GM19397 (cell line): ENCODE data around the gene SKI.

Experiments used
- ATAC-seq: cut with Tn5 transposase; IDR thresholded peaks from one replicate; pipeline ENCODE4 v1.9.1; 2021; ENCODE audit warnings: mild to moderate bottlenecking, moderate library complexity; ENCODE audit not compliant: unreplicated experiment

The SKI gene

DNA sequence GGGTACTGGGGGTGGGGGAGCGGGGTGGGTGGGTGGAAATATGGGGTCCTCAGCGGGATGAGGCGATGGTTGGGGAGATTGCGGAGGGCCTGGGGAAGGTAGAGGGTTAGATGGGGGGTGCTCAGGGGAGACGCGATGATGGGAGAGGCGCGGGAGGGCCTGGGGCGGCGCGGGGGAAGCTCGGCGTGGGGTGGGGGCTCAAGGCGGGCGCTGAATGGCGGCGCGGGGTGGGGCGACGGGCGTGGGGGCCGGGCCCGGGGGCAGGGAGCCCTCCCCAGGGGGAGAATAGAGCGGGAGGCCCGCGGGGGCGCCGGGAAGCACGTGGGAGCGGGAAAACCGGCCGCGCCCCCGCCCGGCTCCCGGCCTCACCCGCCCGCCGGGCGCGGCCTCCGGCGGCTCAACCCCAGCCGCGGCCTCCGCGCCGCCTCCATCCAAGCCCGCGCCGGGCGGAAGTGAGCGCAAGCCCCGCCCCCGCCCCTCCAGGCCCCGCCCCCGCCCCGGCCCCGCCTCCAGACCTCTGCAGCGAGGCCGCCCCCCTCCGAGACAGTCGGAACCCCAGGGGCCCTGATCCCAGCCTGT lies 33.7 kb upstream of the SKI start, which contains the start of gene FAAP20:
Gene FAAP20 (minus strand): TSS at position 454 of the 579 bp plus-strand sequence. CDS start 23 bp downstream, at position 431.
- peak; percentile 50 for ATAC-seq

- ATAC-seq, result peak; percentile 49
Measured at GRCh38 chr1:2194898-2195673, 33.0 kb upstream of the SKI start.

GRCh38 chr1:2195785-2196184 lies 32.3 kb upstream of the SKI start:
- no peak for ATAC-seq

GRCh38 chr1:2196901-2197638 lies 31.0 kb upstream of the SKI start:
- ATAC-seq, result no peak

- ATAC-seq, result no peak
Measured at GRCh38 chr1:2197707-2198165, 30.4 kb upstream of the SKI start.

- no peak for ATAC-seq
Measured at GRCh38 chr1:2198571-2198970, 29.5 kb upstream of the SKI start.

GRCh38 chr1:2199042-2199810 lies 28.9 kb upstream of the SKI start:
- no peak for ATAC-seq

DNA sequence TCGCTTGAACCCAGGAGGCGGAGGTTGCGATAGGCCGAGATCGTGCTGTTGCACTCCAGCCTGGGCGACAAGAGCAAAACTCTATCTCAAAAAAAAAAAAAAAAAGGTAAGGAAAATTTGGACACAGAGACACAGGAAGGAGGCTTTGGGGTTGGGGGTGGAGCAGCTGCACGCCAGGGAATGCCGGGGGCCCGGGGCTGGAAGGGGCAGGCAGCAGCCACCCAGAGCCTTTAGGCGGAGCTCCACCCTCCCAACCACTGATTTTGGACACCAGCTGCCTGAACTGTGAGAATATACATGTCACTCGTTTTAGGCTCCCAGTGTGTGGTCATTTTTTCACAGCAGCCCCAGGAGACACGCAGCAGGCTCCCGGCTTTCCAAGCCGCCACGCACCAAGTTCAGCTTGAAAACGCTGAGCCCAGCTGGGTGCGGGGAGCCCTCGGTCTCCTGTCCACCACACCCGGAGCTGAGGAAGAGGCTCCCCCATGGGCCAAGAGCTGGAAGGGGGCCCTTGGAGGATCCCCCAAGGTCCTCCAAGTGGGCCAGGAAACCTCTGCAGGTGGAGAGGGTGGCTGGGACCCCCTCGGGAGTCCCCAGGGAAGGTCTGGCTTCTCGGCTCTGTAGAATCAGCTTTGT lies 27.7 kb upstream of the SKI start:
- no peak for ATAC-seq

DNA sequence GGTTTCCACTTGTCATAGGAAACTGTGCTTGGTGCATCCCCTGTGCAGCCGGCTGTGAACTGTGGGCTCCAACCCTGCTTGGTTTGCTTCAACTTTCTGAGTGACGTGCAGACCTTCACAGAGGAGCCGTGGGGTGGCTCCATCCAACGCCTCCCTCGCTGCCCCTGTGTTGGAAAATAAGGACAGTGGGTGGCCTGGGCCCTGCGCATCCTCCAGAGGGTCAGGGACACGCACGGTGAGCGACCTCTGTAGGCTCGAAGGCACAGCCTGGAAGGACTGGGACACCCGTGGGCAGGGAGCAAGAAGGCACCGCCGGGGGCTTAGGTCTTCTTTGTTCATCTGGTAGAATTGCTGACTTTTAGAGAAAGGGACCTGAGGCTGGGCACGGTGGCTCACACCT lies 27.1 kb upstream of the SKI start:
- no peak for ATAC-seq

DNA sequence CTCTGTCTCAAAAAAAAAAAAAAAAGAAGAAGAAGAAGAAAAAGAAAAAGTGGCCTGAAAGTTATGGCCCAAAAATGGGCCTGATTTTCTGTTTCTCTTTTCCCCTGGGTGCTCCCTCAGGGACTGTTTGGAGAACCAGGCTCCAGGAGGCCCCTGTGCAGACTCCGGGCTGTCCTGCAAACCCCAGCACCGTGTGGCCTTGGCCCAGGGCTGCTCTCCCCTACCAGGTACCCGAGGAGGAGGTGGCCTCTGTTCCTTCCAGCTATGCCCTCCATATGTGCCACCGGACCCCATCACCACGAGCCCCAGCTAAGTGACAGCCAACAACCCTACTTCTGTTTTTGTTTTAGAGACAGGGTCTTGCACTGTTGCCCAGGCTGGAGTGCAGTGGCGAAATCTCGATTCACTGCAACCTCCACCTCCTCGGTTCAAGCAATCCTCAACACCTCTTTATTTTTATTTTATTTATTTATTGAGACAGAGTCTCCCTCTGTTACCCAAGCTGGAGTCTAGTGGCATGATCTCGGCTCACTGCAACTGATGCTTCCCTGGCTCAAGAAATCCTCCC lies 26.0 kb upstream of the SKI start:
- no peak for ATAC-seq

DNA sequence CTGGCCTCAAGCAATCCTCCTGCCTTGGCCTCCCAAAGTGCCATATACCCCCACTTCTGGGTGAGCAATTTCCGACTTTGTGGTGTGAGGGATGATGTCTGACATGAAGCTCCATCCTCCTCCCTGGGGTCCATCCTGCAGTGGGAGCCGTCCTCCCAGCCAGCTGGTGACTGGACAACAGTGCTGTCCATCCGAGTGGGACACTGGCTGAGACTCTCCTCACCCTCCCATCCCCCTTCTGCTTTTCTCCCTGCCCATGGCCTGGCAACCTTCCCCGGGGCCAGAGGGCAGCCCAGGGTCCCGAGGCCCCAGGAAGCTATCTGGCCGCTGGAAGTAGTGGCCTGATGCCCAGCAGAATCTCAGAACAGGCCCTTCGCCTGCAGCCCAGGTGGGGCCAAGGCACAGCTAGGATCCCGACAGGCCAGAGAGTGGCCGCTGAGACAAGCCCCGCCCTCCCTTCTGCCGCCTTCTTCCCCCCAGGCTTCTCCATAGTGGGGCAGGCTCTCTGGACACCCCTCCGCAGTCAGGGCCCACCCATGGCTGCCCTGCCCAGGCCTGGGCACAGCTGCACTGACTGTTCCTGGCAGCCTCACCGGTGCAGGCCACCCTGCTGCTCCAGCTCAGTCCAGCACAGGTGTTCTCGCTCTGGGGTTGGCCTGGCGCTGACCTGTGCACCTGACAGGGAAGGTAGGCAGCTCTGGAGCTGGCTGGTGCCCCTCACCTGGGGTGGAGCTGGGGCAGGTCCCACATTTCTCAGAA lies 25.1 kb upstream of the SKI start:
- ATAC-seq, result no peak

DNA sequence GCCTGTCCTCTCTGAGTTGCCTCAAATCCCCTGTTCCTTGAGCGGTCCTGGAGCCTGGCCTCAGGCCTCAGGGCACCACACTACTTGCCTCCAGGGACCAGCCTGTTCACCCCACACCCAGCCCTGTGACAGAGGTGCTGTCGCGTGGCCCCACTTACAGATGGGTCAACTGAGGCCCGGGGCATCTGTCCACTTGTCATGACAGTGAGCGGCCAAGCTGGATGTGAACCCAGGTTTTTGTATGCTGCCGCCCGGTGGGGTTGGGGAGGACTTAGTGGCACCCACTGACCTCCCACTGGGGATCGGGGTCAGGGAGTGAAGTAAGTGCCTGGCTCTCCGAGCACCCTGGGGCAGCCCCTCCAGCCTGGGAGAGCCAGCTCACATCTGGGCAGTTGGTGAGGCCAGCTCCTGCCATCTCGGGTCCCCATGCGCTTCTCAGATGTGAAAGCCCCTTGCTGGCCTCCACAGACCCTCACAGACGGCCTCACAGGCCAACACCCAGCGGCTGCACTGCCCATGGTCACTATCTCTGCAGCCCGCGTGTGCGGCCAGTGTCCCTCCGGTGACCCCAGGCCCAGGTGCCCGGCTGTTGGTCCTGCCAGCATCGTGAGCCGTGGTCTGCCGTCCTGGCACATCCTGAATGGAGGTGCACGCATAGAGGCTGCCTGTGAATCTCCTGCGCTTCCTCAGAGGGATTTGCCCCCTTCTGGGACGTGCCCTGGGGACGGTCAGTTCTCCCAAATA lies 24.3 kb upstream of the SKI start:
- no peak for ATAC-seq

GRCh38 chr1:2204415-2205190 lies 23.5 kb upstream of the SKI start:
- no peak for ATAC-seq

- peak; percentile 63 for ATAC-seq
Measured at GRCh38 chr1:2205191-2205952, 22.7 kb upstream of the SKI start.

GRCh38 chr1:2206813-2207487 lies 21.2 kb upstream of the SKI start:
- no peak for ATAC-seq

- no peak for ATAC-seq
Measured at GRCh38 chr1:2208309-2209239, 19.5 kb upstream of the SKI start.
